HG03432 (cell line): ENCODE results near the gene MIER3.

Source experiments
- ATAC-seq: cut with Tn5 transposase; IDR thresholded peaks from one replicate; pipeline ENCODE4 v1.9.1; 2021; ENCODE audit warnings: mild to moderate bottlenecking, moderate library complexity; ENCODE audit not compliant: unreplicated experiment

The MIER3 gene

DNA sequence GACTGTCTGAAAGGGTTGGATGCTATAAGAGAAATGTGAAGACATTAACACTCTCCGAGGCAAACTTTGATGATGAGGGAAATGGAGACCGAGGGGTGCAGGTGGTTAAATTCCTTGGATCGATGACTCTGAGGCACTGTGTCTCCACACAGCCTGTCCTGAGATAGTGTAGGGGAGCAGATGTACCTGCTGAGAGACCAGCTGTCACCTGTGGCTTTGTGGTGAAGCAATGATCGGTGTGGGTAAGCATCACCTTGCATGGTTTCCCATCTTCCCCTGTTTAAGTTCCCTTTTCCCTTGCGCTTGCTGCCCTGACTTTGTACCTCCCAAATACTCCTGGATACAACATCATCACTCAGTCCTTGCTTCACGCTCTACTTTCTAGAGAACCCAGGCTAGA lies 9.8 kb upstream of the MIER3 start:
- ATAC-seq: no peak

DNA sequence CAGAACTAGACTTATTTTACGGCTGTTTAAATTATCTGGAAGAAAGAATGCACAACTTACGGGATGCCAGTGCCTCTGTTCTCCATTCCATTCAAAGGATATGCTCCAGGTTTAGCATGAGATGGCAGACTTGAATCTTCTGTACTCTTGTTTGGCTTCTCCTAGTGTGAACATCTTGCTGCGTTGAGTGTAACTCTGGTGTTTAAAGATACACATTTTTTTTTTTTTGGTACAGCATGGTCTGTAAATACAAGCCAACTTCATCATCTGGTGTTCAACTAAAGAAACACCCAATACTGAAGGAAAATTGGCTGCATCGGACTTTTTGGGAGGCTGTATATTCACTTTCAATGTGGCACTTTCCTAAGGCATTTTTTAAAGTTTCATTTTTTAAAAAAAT lies 7.4 kb upstream of the MIER3 start:
- no peak for ATAC-seq

DNA sequence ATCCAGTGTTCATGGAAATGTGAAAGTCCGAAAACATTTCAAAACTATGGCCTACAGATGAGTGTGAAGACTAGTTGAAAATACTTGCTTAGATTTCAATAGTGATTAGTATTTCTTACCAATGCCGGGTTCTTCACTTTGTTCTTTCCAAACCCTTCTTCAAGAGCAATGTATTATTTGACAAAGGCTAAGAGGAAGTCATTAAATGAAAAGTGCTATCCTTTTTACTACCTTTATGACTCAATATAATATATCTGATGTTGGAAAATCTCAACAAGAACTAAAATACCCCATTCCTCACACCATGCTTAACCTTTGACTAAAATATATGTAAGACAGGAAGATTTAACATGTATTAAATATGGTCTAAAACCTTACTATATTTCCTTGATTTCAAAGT lies 6.7 kb upstream of the MIER3 start:
- no peak for ATAC-seq

DNA sequence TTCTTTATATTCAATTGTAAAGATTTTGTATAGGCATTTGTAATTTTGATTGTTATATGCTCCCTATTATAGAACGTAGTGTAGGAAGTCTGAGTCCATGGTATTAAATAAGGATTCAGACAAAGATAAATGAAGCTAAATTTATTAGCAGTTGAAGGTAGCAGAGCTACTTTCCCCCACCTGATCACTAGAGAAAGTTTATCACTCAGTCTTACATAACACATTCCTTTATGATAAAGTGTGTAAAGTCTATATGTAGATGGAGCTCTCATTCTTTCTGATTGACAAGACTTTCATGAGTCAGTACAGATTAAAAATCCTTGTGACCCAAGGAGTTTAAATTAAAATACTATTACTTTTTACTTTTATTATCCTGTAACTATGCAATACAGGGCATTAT lies 2.3 kb upstream of the MIER3 start:
- ATAC-seq: no peak

DNA sequence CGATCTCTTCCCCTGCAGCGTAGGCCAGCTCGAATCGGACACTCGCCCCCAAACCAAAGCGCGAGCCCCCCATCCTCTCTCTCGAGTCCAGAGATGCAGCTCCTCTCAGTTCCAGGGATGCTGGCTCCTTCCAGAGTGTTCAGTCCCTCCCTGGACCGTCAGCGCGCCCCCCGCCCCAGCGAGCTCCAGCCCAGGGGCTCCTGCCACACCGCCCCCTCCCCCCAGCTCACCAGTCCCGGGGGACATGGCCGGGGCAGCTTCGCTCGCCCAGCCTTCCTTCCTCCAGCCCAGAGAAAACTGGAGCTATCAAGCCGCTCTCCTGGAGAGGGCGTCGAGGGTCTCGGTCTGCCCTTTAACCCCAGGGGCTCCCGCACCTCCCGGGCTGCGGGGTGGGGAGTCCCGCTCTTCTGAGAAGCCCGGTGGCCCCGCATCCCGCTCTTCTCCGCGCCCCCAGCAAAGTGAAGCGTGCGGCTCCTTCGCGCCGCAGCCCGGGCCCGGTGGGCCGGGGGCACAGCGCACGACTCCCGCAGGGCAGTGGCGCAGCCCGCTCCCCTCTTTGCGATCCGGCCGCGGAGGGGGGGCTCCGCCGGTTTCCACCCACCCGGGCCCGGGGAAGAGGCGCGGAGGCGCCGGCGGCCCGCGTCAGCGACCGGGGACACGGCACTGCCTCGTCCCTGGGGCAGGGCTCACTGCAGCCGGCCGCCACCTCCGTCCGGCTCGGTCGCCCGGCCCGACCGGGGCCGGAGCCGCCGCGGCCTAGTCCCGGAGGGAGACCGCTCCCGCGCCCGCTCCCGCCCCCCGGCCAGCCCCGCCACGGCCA lies 587 bp downstream of the MIER3 start:
- ATAC-seq: peak; percentile 50

DNA sequence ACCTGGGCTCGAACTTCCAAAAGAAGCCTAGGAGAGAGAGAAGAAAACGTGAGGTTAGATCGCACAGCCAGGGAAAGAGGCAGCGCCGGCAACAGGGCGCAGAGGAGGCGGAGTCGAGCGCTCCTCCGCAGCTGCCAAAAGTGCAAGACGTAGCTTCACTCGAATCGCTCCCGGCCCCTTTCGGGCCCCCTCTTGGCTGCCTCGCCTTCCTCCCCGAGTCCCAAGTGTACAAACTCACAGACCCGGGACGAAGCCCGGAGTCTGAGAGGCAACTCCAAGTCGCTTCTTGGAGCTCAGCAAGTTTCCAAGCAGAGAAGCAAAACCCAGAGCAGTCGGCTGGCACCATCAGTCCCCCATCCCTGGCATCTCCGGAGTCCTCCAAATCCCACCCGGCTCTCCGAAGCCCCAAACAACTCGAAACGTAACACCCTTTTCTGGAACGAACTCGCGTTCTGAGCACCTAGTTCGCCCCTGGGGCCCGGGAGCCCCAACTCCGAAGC lies 1.2 kb downstream of the MIER3 start:
- peak; percentile 55 for ATAC-seq

DNA sequence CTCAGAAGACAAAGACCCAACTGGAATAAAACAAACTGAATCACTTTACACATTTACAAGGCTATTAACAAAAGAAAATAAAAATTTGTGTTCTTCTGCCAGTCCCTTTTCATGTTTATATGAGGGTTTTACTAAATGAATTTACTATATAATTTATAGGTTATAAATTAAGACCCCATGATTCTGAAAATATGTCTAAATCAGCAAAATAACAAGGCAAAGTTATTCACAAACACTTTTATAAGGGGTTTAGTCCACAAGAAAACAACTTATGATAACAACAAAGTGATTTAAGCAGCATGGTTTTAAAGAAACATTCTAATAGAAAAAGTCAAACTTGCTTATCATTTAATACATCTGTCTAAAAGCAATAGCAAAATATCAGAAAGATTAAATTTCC lies 4.9 kb downstream of the MIER3 start:
- ATAC-seq: no peak

DNA sequence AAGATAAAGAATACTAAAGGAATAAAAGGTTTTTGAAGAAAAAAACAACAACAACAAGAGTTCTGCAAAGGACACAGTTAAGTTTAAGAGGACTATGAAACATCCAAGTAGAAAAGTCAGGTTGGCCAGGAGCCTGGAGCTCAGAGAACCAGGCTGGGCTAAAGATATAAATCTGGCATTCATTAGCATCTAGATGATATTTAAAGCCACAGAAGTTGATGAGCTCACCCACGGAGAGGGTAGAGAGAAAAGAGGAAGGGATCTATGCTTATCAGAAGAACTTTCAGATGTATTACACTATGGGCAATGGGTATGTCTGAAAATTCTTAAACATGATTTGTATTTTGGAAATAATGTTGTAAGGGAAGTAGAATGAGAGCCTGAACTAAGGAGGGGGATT lies 9.9 kb downstream of the MIER3 start:
- ATAC-seq: no peak

DNA sequence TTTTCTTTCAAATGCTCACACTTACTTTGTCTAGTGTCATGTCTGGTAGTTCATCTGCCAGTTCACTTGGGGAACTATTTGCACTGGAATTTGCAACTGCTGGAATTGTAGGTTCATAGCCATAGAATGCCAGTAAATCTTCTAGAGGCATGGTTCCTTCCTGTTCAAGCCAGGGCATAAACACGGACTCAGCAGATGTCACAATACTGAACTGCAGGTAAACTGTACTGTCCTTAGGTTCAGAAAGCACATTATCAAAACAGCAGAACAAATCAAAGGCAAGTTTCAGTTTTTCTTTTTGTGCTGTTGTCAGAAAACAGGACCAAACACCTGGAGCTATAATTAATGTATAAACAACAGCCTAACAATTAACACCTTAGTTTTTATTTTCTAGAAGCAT lies 13.1 kb downstream of the MIER3 start:
- no peak for ATAC-seq

DNA sequence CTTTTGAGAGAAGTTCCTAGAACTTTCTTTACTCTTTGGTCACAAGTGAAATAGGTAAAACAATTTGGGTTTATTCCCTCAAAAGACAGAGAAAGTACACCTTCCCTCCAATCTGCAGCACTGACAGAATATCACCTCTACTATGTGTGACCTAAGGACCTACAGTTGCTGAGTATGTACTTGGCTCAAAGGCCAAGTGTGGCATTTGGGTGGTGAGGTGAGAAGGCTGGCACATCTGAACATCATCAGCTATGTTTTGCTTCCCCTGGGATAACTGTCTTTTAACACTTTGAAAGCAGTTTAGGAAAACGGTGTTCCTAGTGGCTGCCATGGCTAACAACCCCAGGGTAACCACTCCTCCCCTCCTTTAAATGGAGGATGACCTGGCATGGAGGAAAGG lies 17.6 kb downstream of the MIER3 start:
- no peak for ATAC-seq

DNA sequence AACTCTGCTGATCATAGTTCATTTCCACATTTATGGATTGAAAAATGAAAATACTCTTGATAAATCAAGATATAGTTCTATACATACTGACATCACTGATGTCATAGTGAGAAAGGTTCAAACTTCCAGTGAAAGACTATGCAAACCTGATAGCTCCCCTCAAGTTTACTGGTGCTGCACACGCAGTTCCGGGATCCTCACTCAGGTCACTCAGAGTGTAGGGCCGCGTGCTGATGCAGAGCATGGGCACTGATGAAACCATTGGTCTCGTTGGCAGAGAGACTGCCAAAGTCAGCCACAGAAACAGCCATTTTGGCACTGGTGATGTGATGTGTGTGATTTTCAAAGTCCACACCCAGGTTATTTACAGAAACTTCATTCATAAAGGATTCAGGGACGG lies 29.0 kb downstream of the MIER3 start:
- no peak for ATAC-seq

DNA sequence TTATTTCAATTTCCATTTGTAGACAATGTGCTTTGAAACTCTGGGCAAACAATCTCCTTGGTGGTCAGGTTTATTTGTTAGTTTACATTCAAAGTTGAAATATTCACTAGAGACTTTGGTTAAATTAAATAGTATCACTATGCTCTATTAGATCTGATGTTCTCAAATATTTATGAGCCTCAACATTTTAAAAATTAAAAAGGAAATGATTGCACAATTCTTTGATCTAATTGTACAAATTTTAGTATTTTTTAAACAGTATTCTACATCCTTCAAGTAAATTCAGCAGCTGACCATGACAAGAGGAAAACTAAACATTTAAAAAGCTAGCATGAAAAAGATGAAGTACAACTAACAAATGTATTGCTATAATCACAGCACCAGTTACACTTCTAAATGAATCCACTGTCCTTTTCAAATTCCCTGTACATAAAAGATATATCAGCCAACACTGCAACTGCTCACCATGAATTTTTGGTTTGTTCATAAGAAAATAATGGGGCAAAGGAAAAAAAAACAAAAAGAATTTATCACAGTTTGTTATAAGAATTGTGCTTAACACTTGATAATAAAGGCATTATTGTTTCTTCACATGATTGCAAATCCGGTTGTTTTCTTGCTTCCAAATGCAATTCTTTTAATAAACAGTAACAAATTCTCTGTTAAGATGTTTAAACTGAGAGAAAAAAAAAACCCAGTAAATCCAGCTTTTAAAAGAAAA lies 31.8 kb downstream of the MIER3 start:
- no peak for ATAC-seq

DNA sequence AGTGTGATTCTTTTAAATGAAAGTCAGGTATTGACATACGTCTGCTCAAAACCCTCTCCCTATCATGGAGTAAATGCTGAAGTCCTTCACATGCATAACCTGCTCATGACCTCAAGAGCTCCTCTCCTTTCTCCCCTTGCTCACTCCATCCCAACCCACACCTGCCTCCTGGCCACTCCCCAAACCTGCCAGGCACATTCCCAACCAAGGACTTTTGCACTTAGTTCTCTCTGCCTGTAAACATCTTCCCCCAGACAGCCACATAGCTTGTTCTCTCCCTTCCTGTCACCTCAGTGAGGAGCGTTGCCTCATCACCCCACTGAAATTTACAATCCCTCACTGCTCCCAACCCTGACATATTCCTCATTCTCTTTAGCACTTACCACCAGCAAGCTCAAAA lies 33.9 kb downstream of the MIER3 start:
- ATAC-seq: no peak

DNA sequence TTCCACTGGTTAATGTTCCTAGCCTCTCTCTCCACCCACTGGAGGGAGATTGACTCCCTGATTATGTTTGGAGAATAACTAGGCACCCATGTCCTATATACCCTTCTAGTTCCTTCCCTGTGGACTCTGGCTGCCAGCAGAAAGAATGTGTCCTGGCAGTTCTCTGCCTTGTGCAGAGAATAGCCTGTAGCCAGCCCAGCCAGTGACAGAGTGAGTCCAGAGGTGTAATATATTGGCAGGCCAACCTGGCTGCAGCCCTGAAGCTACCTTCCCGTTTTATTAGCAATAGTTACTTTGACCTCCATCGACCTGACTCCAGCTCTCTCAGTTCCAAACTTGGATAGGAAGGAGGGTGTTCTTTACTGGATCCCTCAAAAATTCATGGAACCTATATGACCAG lies 34.4 kb downstream of the MIER3 start:
- no peak for ATAC-seq

DNA sequence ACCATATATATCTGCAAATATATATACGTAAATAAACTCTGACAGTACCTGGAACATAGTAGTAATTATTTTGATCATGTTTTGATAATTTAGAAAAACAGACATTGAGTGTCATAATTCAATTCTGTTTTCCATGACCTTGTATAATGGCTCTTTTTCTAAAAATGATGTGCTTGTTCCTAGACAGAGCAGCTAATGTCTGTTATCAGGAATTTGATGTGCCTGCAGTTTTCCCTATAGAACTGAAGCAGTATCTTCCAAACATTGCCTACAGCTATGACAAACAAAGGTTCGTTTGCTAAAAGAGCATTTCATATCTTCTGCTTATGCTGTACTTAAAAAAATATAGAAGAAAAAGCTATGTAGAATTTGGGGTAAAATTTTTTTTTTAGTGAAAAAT lies 37.2 kb downstream of the MIER3 start:
- ATAC-seq: no peak

DNA sequence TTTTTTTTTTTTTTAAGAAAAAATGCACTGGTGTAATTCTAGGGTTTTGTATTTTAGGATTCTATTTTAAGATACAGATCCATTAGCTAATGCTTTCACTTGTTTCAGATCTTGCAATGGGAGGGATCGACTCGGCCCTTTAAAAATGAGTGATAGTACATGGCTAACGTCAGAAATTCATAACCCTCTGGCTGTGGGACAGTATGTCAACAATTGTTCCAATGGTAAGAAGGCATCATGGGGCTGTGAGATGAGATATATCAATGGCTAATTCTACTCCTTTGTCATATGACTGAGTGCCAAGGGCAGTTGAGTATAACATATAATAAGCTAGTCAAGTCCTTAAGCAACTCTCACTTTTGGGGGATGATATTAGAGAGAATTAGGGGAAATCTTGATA lies 38.2 kb downstream of the MIER3 start:
- no peak for ATAC-seq

DNA sequence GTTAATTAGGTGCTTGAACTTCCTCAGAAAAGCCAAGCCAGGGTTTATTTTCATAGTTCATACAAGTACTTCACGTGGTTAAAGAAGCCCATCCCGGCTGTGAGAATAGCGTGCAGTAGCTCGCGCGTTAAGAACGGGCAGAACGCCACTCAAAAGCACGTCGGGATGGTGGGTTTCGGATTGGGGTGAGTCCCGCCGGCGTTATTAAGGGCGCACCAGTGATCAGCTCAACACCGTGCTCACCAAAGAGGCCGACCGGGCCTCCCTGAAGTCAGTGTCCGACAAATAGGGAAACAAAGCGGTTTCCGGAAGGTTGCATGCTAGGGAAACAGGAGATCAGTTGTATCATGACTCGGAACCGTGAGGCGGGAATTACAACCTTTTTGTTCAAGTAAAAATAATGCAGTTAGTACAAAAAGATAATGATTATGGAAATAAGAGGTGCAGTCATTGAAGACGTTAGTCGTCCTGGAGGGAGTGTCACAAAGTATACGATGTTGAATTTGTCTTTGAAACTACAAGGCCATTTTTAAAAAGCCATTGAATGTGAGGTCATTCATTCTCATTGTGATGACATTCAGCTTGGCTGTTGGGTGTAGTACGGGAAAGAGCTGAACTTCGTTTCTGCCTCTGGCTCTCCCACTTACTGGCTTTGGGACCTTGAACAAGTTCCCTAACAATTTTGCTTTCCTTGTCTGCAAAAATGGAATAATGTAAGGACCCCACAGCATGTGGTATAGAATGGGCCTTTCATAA lies 41.5 kb downstream of the MIER3 start:
- ATAC-seq: peak; percentile 16

DNA sequence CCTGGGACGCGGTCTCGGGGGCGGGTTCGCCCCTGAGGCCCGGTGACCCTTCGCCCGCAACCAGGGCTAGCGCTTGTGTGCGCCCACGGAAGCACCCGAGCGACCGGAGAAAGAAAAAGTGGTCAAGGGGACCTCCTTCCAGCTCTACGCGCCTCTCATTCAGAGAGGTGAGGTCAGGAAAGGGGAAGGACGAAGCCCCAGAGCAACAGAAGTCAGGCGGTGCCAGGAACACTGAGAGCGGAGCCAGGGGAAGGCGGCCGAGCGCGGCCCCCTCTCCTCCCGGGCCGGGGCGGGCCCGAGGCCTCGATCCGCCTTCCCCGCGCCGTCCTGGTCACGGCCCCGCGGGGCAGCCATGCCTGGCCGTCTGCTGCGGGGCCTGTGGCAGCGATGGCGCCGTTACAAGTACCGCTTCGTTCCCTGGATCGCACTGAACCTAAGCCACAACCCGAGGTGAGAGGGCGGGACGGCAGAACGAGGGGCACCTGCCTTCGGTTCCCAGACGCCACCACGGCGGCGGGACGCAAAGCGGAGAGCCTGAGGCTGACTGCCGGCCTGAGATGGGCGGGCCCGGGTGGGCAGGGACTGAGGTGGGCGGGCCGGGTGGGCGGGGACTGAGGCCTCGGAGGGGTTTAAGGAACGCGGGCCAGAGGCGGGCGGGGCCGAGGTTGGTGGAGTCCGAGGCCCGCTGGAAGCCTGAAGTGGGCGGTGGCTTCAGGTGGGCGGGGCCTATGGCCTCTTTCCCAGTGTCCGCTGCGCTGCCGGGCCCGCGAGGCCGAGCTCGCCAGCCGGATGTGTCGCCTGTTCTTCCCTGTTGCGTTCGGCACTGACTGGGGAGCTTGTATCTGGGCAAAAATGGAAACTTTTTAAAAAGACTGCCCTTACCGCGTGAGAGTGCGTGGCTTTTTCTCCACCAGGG lies 42.4 kb downstream of the MIER3 start, which contains the start of gene SETD9:
TSS of gene SETD9 (plus strand) at position 303 of the 916 bp plus-strand sequence. CDS start at position 353, 50 bp downstream.
- ATAC-seq: peak; percentile 88

DNA sequence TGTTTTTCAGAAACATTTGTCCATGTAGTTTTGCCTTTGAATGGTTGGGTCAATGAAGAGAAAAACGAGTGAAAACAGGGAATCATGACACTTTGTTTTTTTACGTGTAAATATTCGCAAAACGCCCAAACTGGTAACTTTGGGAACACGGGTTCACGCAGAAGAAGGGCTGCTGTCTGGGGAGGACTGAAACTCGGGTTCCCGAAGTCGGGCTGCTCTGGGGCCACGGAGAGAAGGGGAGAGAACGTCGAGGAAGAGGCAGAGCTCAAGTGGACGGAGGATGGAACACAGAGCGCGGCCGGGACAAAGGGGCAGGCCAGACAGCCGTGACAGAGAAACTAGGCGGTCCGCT lies 43.0 kb downstream of the MIER3 start:
- ATAC-seq: peak; percentile 49

DNA sequence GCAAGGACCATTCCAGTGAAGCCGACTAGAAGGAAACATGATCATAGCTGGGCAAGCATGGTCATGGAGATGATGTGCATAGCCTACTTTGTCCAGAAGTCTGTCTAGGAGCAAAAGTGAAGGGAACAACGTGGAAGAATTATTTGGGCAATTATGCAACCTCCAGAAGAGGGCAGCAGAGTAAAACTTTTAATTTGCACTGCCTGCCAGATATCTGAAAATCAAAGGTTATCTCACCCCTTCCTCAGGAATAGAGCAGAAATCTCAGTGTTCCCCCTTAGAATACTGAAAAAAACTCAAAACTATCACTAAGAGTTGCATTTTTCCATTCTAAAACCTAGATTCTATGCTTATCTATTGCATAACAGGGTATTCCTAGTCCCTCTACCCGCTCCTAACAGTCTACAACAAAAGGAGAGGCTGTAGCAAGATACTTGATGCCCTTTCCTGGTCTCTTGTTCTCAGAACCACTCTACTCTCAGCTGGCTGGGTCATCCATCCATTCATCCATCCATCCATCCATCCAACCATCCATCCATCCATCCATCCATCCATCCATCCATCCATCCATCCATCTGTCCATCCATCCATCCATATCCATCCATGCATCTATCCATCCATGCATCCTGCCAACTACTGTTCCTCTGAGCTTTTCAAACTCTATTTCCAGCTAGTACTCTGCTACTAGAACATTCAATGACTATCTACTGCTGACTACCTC lies 50.9 kb downstream of the MIER3 start:
- peak; percentile 46 for ATAC-seq
